ENCODE results near the gene EXOC2.

Gene EXOC2

DNA sequence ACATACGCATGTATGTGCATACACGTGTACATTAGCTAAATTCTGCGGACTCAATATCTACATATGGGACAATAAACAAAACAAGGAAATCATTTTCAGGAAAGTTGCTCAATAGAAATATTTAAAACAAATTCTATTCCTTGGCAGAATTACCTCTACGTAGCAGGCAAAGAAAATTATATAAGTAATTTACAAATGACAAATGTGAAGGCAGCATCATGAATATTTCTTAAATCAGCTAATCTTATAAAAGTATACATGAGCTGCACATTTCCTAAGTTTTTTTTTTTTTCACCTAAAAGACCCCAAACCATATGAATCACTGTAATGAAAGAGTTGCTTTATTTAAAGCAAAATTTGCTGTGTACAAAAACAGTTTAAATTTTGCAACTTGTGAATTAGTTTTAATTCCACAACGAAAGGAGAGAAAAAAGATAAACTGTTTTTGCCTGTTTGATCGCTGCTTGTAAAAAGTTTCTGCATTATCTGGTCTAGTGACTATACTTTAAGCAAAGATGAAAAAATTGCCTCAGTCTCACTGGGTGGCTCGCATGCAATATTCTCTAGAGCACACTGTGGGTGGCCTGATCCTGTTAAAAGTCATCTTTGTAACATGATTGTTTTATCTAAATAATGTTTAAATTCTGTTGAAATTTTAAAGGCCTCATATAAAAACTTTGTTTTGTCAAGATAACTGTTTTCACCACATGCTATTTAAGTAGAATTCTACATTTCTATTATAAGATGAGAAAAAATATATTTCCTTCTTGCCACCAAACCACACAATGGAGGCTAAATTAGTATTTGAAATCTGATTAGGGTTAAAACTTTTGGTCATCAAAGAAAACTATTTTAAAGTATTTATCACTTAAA is 93.1 kb downstream of the EXOC2 start:
- H3K4me3 ChIP-seq (ENCODE audit: low read length): no peak overlapping the region
- H3K9ac ChIP-seq (ENCODE audit: low read length): no peak overlapping the region
- no peaks in the 10 kb centered on the region for H3K27me3 ChIP-seq (replicated peaks; ENCODE audit: control insufficient read depth, insufficient read depth, low read length)
- H3K9me3 ChIP-seq (ENCODE audit: control insufficient read depth, low read length): no peaks in the 10 kb centered on the region
- H3K4me1 ChIP-seq (ENCODE audit: control insufficient read depth, insufficient read depth, low read length): no peaks in the 10 kb centered on the region
- no peak for DNase-seq (ENCODE audit: low read depth)
- peaks cover 17% of the 10 kb centered on the region for H3K36me3 ChIP-seq (ENCODE audit: control insufficient read depth, insufficient read depth, low read length, severe bottlenecking)

- H3K4me3 ChIP-seq (ENCODE audit: low read length): no peak overlapping the region
- no peaks in the 10 kb centered on the region for H3K27me3 ChIP-seq (replicated peaks; ENCODE audit: control insufficient read depth, insufficient read depth, low read length)
- DNase-seq (ENCODE audit: low read depth): no peak
- no peaks in the 10 kb centered on the region for H3K9me3 ChIP-seq (ENCODE audit: control insufficient read depth, low read length)
- H3K9ac ChIP-seq (ENCODE audit: low read length): no peak overlapping the region
- H3K36me3 ChIP-seq (ENCODE audit: control insufficient read depth, insufficient read depth, low read length, severe bottlenecking): peaks cover 30% of the 10 kb centered on the region
- no peaks in the 10 kb centered on the region for H3K4me1 ChIP-seq (ENCODE audit: control insufficient read depth, insufficient read depth, low read length)
Observed at GRCh38 chr6:593907-594212, 99.1 kb downstream of the EXOC2 start.

- no peaks in the 10 kb centered on the region for H3K27me3 ChIP-seq (replicated peaks; ENCODE audit: control insufficient read depth, insufficient read depth, low read length)
- H3K9ac ChIP-seq (ENCODE audit: low read length): no peak overlapping the region
Observed at GRCh38 chr6:593139-593906, 99.6 kb downstream of the EXOC2 start.

DNA sequence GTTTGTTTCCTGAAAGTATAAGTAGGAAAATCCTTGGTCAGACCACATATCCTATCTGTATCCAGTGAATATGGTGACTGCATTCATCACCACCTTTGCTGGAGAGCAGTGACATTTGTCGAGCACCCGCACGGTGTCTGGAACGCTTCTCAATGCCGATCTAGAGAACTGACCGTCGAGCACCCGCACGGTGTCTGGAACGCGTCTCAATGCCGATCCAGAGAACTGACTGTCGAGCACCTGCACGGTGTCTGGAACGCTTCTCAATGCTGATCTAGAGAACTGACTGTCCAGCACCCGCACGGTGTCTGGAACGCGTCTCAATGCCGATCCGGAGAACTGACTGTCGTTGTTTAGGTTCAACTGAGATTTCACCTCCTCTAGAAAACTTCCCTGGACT is 103.8 kb downstream of the EXOC2 start:
- peaks cover 13% of the 10 kb centered on the region for H3K36me3 ChIP-seq (ENCODE audit: control insufficient read depth, insufficient read depth, low read length, severe bottlenecking)
- no peaks in the 10 kb centered on the region for H3K9me3 ChIP-seq (ENCODE audit: control insufficient read depth, low read length)

More at GRCh38 chr6:593139-593906, 99.6 kb downstream of the EXOC2 start:
- Histone ChIP-seq H3K9me3 (ENCODE audit: control insufficient read depth, low read length) (no peaks in the 10 kb centered on the region), H3K36me3 (ENCODE audit: control insufficient read depth, insufficient read depth, low read length, severe bottlenecking) (peaks cover 30% of the 10 kb centered on the region), H3K4me3 (ENCODE audit: low read length) (no peak overlapping the region), H3K4me1 (ENCODE audit: control insufficient read depth, insufficient read depth, low read length) (no peaks in the 10 kb centered on the region)
- DNase-seq (ENCODE audit: low read depth): peak; percentile 89

DNA sequence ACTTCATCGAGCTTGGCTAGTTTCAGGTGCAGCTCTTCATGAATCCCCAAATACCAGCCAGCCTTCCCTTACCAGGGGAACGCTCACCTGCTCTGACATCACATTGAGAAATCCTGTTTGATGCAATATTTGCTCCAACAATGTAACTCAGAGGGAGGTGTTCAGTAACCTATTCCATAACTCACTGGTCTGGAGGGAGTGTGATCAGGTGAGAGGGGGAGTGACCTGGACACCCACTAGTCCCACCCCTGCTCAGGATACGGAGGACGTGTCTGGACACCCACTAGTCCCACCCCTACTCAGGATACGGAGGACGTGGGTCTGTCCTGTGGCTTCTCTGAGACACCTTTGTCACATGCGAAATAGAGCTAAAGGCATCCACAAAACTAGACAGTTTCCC is 106.4 kb downstream of the EXOC2 start:
- no peaks in the 10 kb centered on the region for H3K4me1 ChIP-seq (ENCODE audit: control insufficient read depth, insufficient read depth, low read length)
- H3K9ac ChIP-seq (ENCODE audit: low read length): no peak overlapping the region
- no peaks in the 10 kb centered on the region for H3K9me3 ChIP-seq (ENCODE audit: control insufficient read depth, low read length)
- H3K27me3 ChIP-seq (replicated peaks; ENCODE audit: control insufficient read depth, insufficient read depth, low read length): no peaks in the 10 kb centered on the region
- no peak for DNase-seq (ENCODE audit: low read depth)
- no peak overlapping the region for H3K4me3 ChIP-seq (ENCODE audit: low read length)
- H3K36me3 ChIP-seq (ENCODE audit: control insufficient read depth, insufficient read depth, low read length, severe bottlenecking): peaks cover 4% of the 10 kb centered on the region

More for the DNA sequence above, 103.8 kb downstream of the EXOC2 start:
- no peak overlapping the region for H3K9ac ChIP-seq (ENCODE audit: low read length)
- no peaks in the 10 kb centered on the region for H3K27me3 ChIP-seq (replicated peaks; ENCODE audit: control insufficient read depth, insufficient read depth, low read length)
- no peak for DNase-seq (ENCODE audit: low read depth)
- no peaks in the 10 kb centered on the region for H3K4me1 ChIP-seq (ENCODE audit: control insufficient read depth, insufficient read depth, low read length)
- H3K4me3 ChIP-seq (ENCODE audit: low read length): no peak overlapping the region

GRCh38 chr6:583635-584034 is 109.3 kb downstream of the EXOC2 start:
- no peak overlapping the region for H3K9ac ChIP-seq (ENCODE audit: low read length)
- no peaks in the 10 kb centered on the region for H3K4me1 ChIP-seq (ENCODE audit: control insufficient read depth, insufficient read depth, low read length)
- no peak for DNase-seq (ENCODE audit: low read depth)
- H3K4me3 ChIP-seq (ENCODE audit: low read length): no peak overlapping the region
- no peaks in the 10 kb centered on the region for H3K36me3 ChIP-seq (ENCODE audit: control insufficient read depth, insufficient read depth, low read length, severe bottlenecking)
- no peaks in the 10 kb centered on the region for H3K9me3 ChIP-seq (ENCODE audit: control insufficient read depth, low read length)
- no peaks in the 10 kb centered on the region for H3K27me3 ChIP-seq (replicated peaks; ENCODE audit: control insufficient read depth, insufficient read depth, low read length)

DNA sequence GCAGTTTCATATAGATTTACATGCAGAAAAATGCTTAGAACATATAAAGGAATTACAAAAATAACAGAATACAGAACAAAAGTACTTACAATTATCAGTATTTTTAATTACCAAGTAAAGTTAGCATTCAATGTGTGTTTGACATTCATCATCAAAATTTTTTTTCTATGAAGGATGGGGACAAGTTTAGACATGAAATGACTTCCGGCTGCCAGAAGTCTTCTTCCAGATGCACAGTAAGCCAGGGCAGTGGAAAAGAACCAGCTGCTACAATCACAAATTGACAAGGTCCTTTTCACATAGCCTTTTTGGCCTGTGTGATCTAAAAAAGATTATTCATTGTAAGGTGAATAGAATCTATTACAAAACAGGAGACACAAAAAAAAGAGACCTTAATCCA is 109.8 kb downstream of the EXOC2 start:
- DNase-seq (ENCODE audit: low read depth): peak; percentile 8
- Histone ChIP-seq H3K36me3 (ENCODE audit: control insufficient read depth, insufficient read depth, low read length, severe bottlenecking) (no peaks in the 10 kb centered on the region), H3K9ac (ENCODE audit: low read length) (no peak overlapping the region), H3K9me3 (ENCODE audit: control insufficient read depth, low read length) (no peaks in the 10 kb centered on the region), H3K4me3 (ENCODE audit: low read length) (no peak overlapping the region), H3K4me1 (ENCODE audit: control insufficient read depth, insufficient read depth, low read length) (no peaks in the 10 kb centered on the region), H3K27me3 (replicated peaks; ENCODE audit: control insufficient read depth, insufficient read depth, low read length) (no peaks in the 10 kb centered on the region)

GRCh38 chr6:582370-582769 is 110.6 kb downstream of the EXOC2 start:
- peak; percentile 42 for DNase-seq (ENCODE audit: low read depth)
- no peaks in the 10 kb centered on the region for H3K36me3 ChIP-seq (ENCODE audit: control insufficient read depth, insufficient read depth, low read length, severe bottlenecking)
- H3K9ac ChIP-seq (ENCODE audit: low read length): no peak overlapping the region
- no peak overlapping the region for H3K4me3 ChIP-seq (ENCODE audit: low read length)
- no peaks in the 10 kb centered on the region for H3K27me3 ChIP-seq (replicated peaks; ENCODE audit: control insufficient read depth, insufficient read depth, low read length)
- no peaks in the 10 kb centered on the region for H3K9me3 ChIP-seq (ENCODE audit: control insufficient read depth, low read length)
- no peaks in the 10 kb centered on the region for H3K4me1 ChIP-seq (ENCODE audit: control insufficient read depth, insufficient read depth, low read length)

DNA sequence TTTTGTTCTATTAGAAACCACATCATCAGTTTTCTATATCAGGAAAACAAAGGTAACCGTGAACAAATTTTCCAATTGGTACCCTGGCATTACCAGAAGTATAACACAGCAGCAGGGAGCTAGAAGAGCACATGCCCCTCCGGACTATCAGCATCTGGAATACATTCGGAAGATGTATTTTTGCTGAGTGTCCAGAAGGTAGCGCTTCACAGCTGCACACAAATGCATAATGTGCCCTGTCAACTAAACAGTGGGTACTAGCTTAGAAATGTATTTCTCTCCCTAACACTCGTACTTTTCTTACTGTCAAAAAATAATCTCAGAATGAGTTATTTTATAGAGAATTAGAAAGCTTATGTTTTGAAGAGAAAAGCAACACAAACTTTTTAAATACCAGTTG is 113.6 kb downstream of the EXOC2 start:
- H3K9ac ChIP-seq (ENCODE audit: low read length): no peak overlapping the region
- no peaks in the 10 kb centered on the region for H3K4me1 ChIP-seq (ENCODE audit: control insufficient read depth, insufficient read depth, low read length)
- no peak overlapping the region for H3K4me3 ChIP-seq (ENCODE audit: low read length)
- H3K27me3 ChIP-seq (replicated peaks; ENCODE audit: control insufficient read depth, insufficient read depth, low read length): no peaks in the 10 kb centered on the region
- H3K9me3 ChIP-seq (ENCODE audit: control insufficient read depth, low read length): peaks cover 2% of the 10 kb centered on the region
- peaks cover 11% of the 10 kb centered on the region for H3K36me3 ChIP-seq (ENCODE audit: control insufficient read depth, insufficient read depth, low read length, severe bottlenecking)
- peak; percentile 45 for DNase-seq (ENCODE audit: low read depth)

GRCh38 chr6:572596-573265 is 120.2 kb downstream of the EXOC2 start:
- Histone ChIP-seq H3K4me3 (ENCODE audit: low read length) (no peak overlapping the region), H3K9me3 (ENCODE audit: control insufficient read depth, low read length) (peaks cover 2% of the 10 kb centered on the region), H3K27me3 (replicated peaks; ENCODE audit: control insufficient read depth, insufficient read depth, low read length) (no peaks in the 10 kb centered on the region), H3K9ac (ENCODE audit: low read length) (no peak overlapping the region), H3K36me3 (ENCODE audit: control insufficient read depth, insufficient read depth, low read length, severe bottlenecking) (peaks cover 27% of the 10 kb centered on the region), H3K4me1 (ENCODE audit: control insufficient read depth, insufficient read depth, low read length) (no peaks in the 10 kb centered on the region)
- DNase-seq (ENCODE audit: low read depth): peak; percentile 3

- Histone ChIP-seq H3K27me3 (replicated peaks; ENCODE audit: control insufficient read depth, insufficient read depth, low read length) (no peaks in the 10 kb centered on the region), H3K9ac (ENCODE audit: low read length) (no peak overlapping the region), H3K4me3 (ENCODE audit: low read length) (no peak overlapping the region), H3K36me3 (ENCODE audit: control insufficient read depth, insufficient read depth, low read length, severe bottlenecking) (peaks cover 29% of the 10 kb centered on the region), H3K4me1 (ENCODE audit: control insufficient read depth, insufficient read depth, low read length) (no peaks in the 10 kb centered on the region), H3K9me3 (ENCODE audit: control insufficient read depth, low read length) (peaks cover 2% of the 10 kb centered on the region)
- DNase-seq (ENCODE audit: low read depth): no peak
Observed at GRCh38 chr6:571892-572291, 121.0 kb downstream of the EXOC2 start.
